GM15510 (cell line): Measurements from ENCODE around the gene USP31.

Experiments used
- POLR2A ChIP-seq: IDR thresholded peaks from 3 replicates; pipeline ENCODE4 v1.6.1; 2011; ENCODE audit warnings: borderline replicate concordance; ENCODE audit not compliant: insufficient read length; ENCODE audit errors: extremely low read depth

Gene USP31

GRCh38 chr16:23125277-23125676, 24.0 kb downstream of the USP31 start:
- no peak for TF ChIP-seq POLR2A

GRCh38 chr16:23124315-23124714, 24.9 kb downstream of the USP31 start:
- no peak for TF ChIP-seq POLR2A

- no peak for TF ChIP-seq POLR2A
Measured at GRCh38 chr16:23122144-23122543, 27.1 kb downstream of the USP31 start.

- TF ChIP-seq POLR2A, result no peak
Measured at GRCh38 chr16:23121024-23121423, 28.2 kb downstream of the USP31 start.

- TF ChIP-seq POLR2A, result no peak
Measured at GRCh38 chr16:23120562-23120961, 28.7 kb downstream of the USP31 start.

- TF ChIP-seq POLR2A, result no peak
Measured at GRCh38 chr16:23119570-23119969, 29.7 kb downstream of the USP31 start.

GRCh38 chr16:23114131-23114904, 34.9 kb downstream of the USP31 start:
- no peak for TF ChIP-seq POLR2A

GRCh38 chr16:23113185-23113584, 36.1 kb downstream of the USP31 start:
- no peak for TF ChIP-seq POLR2A

- TF ChIP-seq POLR2A, result no peak
Measured at GRCh38 chr16:23110257-23110899, 38.9 kb downstream of the USP31 start.

- no peak for TF ChIP-seq POLR2A
Measured at GRCh38 chr16:23107936-23108335, 41.3 kb downstream of the USP31 start.

- TF ChIP-seq POLR2A, result no peak
Measured at GRCh38 chr16:23107117-23107516, 42.1 kb downstream of the USP31 start.

GRCh38 chr16:23105309-23105708, 43.9 kb downstream of the USP31 start:
- TF ChIP-seq POLR2A, result no peak

GRCh38 chr16:23104032-23104955, 45.0 kb downstream of the USP31 start:
- no peak for TF ChIP-seq POLR2A

GRCh38 chr16:23103603-23104002, 45.6 kb downstream of the USP31 start:
- no peak for TF ChIP-seq POLR2A

- TF ChIP-seq POLR2A, result no peak
Measured at GRCh38 chr16:23101012-23101550, 48.2 kb downstream of the USP31 start.

- no peak for TF ChIP-seq POLR2A
Measured at GRCh38 chr16:23092801-23093117, 56.5 kb downstream of the USP31 start.
